Neural cell (in vitro differentiated cells): ENCODE measurements around the gene DBNDD1.

Source experiments
- CTCF ChIP-seq: fragments of 450-650 bp; IDR thresholded peaks from 2 replicates; pipeline ENCODE4 v1.5.1; 2014; ENCODE audit warnings: antibody characterized with exemption, mild to moderate bottlenecking, moderate library complexity; ENCODE audit not compliant: poor library complexity, severe bottlenecking
- EP300 ChIP-seq: fragments of 450-650 bp; conservative IDR thresholded peaks from 2 replicates; pipeline ENCODE4 v1.6.1; 2014; ENCODE audit warnings: antibody characterized with exemption, mild to moderate bottlenecking, moderate library complexity; ENCODE audit not compliant: poor library complexity, severe bottlenecking
- EZH2 ChIP-seq: fragments of 200-600, 300-800 bp; shearing (Covaris generic), sonication (generic); IDR thresholded peaks from 2 replicates; pipeline ENCODE4 v1.6.1; 2014; ENCODE audit warnings: antibody characterized with exemption, low read length, borderline replicate concordance, mild to moderate bottlenecking; ENCODE audit not compliant: insufficient read depth, poor library complexity, severe bottlenecking
- POLR2AphosphoS5 ChIP-seq: IDR thresholded peaks from 2 replicates; pipeline ENCODE4 v1.6.1; 2012
- REST ChIP-seq: IDR thresholded peaks from 2 replicates; pipeline ENCODE4 v1.6.1; 2012; ENCODE audit warnings: borderline replicate concordance
- SMC3 ChIP-seq: fragments of 450-650 bp; conservative IDR thresholded peaks from 2 replicates; pipeline ENCODE4 v1.6.1; 2014; ENCODE audit warnings: antibody characterized with exemption, mild to moderate bottlenecking, moderate library complexity; ENCODE audit not compliant: poor library complexity

- no peak for TF ChIP-seq CTCF
- no peak for TF ChIP-seq EP300
- TF ChIP-seq REST = no peak
- TF ChIP-seq EZH2 = no peak
- no peak for TF ChIP-seq POLR2AphosphoS5
- TF ChIP-seq SMC3 = no peak
Observed at GRCh38 chr16:90007015-90007414, 12.2 kb downstream of the DBNDD1 start.
